ENCODE data around the gene PPM1L. TPM values are rescaled to one million over a fixed set of nuclear protein-coding genes. Genes with fewer than 3 reads are reported as not detected.

The PPM1L gene
- total RNA-seq, 1 experiment from 2014 or later: 13.2 TPM

- ATAC-seq: no peak
- H3K4me1 ChIP-seq (ENCODE audit: control insufficient read depth in 1 of 2, insufficient read depth in 2 of 2, low read length in 2 of 2): no peaks in the 10 kb centered on the region; a peak in 1 of 4 replicates
- H3K9me3 ChIP-seq (ENCODE audit: control insufficient read depth in 1 of 2, insufficient read depth in 1 of 2, low read depth in 1 of 2, low read length in 2 of 2): no peaks in the 10 kb centered on the region
- no peaks in the 10 kb centered on the region for H3K27me3 ChIP-seq (ENCODE audit: insufficient read depth, low read length)
- intact Hi-C loops (cut with micrococcal nuclease): no loop called here
- ChIA-PET RAD21 (ENCODE audit: low non-redundant PET in 1 of 2, low total read pairs in 2 of 2, uncharacterized antibody in 2 of 2, unreplicated experiment in 2 of 2) (no interaction called here), POLR2A (no interaction called here), CTCF (no interaction called here)
- H3K27ac ChIP-seq (ENCODE audit: low read depth, low read length): no peak overlapping the region
- no peak overlapping the region for H2AFZ ChIP-seq (ENCODE audit: low read depth, low read length, poor library complexity, severe bottlenecking)
- no peak overlapping the region for H3K4me3 ChIP-seq (replicated peaks in 1 of 2; ENCODE audit: low read depth in 1 of 2, low read length in 2 of 2)
- no peak overlapping the region for H3K4me2 ChIP-seq (ENCODE audit: low read length)
- TF ChIP-seq ZFX (IDR thresholded peaks at IDR 0.05) (no peak), YY1 (IDR thresholded peaks at IDR 0.05; ENCODE audit: extremely low read depth, insufficient replicate concordance, low read depth, low read length) (no peak), ELF1 (IDR thresholded peaks at IDR 0.05; ENCODE audit: borderline replicate concordance, low read depth) (no peak), EZH2phosphoT487 (IDR thresholded peaks at IDR 0.05; ENCODE audit: borderline replicate concordance) (no peak), POLR2A (IDR thresholded peaks at IDR 0.05; ENCODE audit: borderline replicate concordance, extremely low read depth, insufficient read depth, insufficient read length) (no peak), ZNF274 (IDR thresholded peaks at IDR 0.05; ENCODE audit: low read depth, low read length) (no peak), FOSL1 (IDR thresholded peaks at IDR 0.05; ENCODE audit: low read depth) (no peak)
- TF ChIP-seq, protein P1, sequence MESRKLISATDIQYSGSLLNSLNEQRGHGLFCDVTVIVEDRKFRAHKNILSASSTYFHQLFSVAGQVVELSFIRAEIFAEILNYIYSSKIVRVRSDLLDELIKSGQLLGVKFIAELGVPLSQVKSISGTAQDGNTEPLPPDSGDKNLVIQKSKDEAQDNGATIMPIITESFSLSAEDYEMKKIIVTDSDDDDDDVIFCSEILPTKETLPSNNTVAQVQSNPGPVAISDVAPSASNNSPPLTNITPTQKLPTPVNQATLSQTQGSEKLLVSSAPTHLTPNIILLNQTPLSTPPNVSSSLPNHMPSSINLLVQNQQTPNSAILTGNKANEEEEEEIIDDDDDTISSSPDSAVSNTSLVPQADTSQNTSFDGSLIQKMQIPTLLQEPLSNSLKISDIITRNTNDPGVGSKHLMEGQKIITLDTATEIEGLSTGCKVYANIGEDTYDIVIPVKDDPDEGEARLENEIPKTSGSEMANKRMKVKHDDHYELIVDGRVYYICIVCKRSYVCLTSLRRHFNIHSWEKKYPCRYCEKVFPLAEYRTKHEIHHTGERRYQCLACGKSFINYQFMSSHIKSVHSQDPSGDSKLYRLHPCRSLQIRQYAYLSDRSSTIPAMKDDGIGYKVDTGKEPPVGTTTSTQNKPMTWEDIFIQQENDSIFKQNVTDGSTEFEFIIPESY (IDR thresholded peaks at IDR 0.05; ENCODE audit: extremely low read depth, insufficient replicate concordance, low read length): no peak
- H3K9ac ChIP-seq (ENCODE audit: low read length): no peak overlapping the region
- no peaks in the 10 kb centered on the region for H3K9me2 ChIP-seq (ENCODE audit: insufficient read depth)
- BruUV-seq (replicated peaks): no TSS peak
- H3K79me2 ChIP-seq (ENCODE audit: insufficient read depth, low read length): no peaks in the 10 kb centered on the region
- no peaks in the 10 kb centered on the region for H4K20me1 ChIP-seq (ENCODE audit: insufficient read depth)
- DNase-seq (ENCODE audit: low read depth, low spot score): no peak
- no peaks in the 10 kb centered on the region for H3K36me3 ChIP-seq (ENCODE audit: control insufficient read depth in 1 of 2, insufficient read depth in 2 of 2, low read length in 2 of 2)
Observed at GRCh38 chr3:160874736-160875135, 118.7 kb downstream of the PPM1L start.

DNA sequence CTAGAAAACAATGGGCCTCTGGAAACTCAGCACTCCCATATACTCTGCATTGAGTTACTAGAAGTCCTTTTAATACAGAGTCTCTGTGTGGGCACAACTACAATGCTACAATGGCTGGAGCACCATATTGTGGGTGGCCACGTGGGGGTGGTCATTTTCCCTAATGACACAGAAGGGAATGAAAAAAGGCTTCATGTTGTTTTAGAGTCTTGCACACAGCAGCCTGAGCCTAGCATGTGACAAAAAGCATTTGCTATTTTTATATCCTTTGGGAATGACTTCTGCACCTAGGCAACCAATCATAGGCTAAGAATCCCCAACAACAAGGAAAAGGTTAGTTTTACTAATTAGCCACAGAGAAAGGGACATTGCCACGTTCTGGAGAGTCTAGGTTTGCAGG is 120.6 kb downstream of the PPM1L start:
- CTCF ChIA-PET: no interaction called here
- Histone ChIP-seq H3K4me3 (replicated peaks in 1 of 2; ENCODE audit: low read depth in 1 of 2, low read length in 2 of 2) (no peak overlapping the region), H3K9me3 (ENCODE audit: control insufficient read depth in 1 of 2, insufficient read depth in 1 of 2, low read depth in 1 of 2, low read length in 2 of 2) (no peaks in the 10 kb centered on the region), H3K36me3 (ENCODE audit: control insufficient read depth in 1 of 2, insufficient read depth in 2 of 2, low read length in 2 of 2) (no peaks in the 10 kb centered on the region), H3K27ac (ENCODE audit: low read depth, low read length) (no peak overlapping the region), H3K79me2 (ENCODE audit: insufficient read depth, low read length) (no peaks in the 10 kb centered on the region), H3K4me2 (ENCODE audit: low read length) (no peak overlapping the region), H3K4me1 (ENCODE audit: control insufficient read depth in 1 of 2, insufficient read depth in 2 of 2, low read length in 2 of 2) (no peaks in the 10 kb centered on the region), H3K27me3 (ENCODE audit: insufficient read depth, low read length) (no peaks in the 10 kb centered on the region), H2AFZ (ENCODE audit: low read depth, low read length, poor library complexity, severe bottlenecking) (no peak overlapping the region), H3K9me2 (ENCODE audit: insufficient read depth) (no peaks in the 10 kb centered on the region), H3K9ac (ENCODE audit: low read length) (no peak overlapping the region), H4K20me1 (ENCODE audit: insufficient read depth) (no peaks in the 10 kb centered on the region)
- DNase-seq (ENCODE audit: low read depth, low spot score) (no peak), ATAC-seq (no peak)
- TF ChIP-seq FOSL1 (IDR thresholded peaks at IDR 0.05; ENCODE audit: low read depth) (no peak), ZFX (IDR thresholded peaks at IDR 0.05) (no peak), SP1 (IDR thresholded peaks at IDR 0.05; ENCODE audit: low read depth) (no peak), SIN3A (IDR thresholded peaks at IDR 0.05; ENCODE audit: low read depth) (no peak), MAX (IDR thresholded peaks at IDR 0.05) (no peak), CBX3 (IDR thresholded peaks at IDR 0.05; ENCODE audit: low read depth) (no peak), JUND (IDR thresholded peaks at IDR 0.05) (no peak), ZNF274 (IDR thresholded peaks at IDR 0.05; ENCODE audit: low read depth, low read length) (no peak)
- TF ChIP-seq, protein P1 (IDR thresholded peaks at IDR 0.05; ENCODE audit: extremely low read depth, insufficient replicate concordance, low read length): no peak
- TF ChIP-seq, protein P2, sequence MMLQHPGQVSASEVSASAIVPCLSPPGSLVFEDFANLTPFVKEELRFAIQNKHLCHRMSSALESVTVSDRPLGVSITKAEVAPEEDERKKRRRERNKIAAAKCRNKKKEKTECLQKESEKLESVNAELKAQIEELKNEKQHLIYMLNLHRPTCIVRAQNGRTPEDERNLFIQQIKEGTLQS (IDR thresholded peaks at IDR 0.05): no peak
- RAD21 ChIA-PET (ENCODE audit: low non-redundant PET in 1 of 2, low total read pairs in 2 of 2, uncharacterized antibody in 2 of 2, unreplicated experiment in 2 of 2): no interaction called here
- POLR2A ChIA-PET: no interaction called here
- no TSS peak for BruUV-seq (replicated peaks)
- intact Hi-C loops (cut with micrococcal nuclease): no loop called here

All from HCT116 (cell line).